ENCODE measurements around the gene PLXNB3.

Gene PLXNB3

DNA sequence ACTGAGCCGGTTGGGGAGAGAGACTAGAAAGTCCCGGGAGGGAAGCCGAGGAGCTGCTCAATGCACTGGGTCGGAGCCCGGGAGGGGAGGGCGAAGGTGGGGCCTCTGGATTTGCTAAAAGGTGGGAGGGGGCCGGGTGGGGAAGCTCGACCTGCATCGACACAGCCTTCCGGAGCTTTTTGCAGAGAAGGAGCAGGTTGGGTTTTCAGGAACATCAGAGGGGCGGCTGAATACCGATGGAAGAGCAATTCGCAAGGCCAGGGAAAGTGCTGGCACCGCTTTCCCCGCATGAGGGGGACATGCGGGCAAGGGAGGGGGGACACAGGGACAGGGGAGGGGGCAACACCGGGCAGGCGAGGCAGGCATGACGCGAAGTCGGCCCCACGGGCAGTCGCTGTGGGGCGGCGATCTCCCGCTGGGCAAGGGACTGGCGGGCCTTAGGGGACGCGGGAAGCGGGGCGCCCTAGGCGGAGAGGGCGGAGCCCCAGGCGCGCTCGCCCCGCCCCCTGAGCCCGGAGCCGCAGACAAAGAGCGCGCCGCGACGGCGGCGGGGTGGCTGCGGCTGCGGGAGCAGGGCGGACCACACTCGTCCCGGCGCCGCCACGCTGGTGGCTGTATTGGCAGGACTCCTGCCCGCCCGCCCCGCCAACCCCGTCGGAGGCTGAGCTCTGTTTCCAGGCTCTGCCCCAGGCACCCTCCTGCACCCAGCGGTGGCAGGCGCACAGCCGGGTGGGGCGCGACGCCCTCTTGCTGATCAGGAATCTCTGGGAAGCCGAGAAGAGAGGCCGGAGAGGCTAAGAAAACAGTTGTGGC lies 54.7 kb downstream of the PLXNB3 start:
- peak; percentile 46 for DNase-seq

- no peak for DNase-seq
Measured at GRCh38 chrX:153819384-153820040, 55.5 kb downstream of the PLXNB3 start.

DNA sequence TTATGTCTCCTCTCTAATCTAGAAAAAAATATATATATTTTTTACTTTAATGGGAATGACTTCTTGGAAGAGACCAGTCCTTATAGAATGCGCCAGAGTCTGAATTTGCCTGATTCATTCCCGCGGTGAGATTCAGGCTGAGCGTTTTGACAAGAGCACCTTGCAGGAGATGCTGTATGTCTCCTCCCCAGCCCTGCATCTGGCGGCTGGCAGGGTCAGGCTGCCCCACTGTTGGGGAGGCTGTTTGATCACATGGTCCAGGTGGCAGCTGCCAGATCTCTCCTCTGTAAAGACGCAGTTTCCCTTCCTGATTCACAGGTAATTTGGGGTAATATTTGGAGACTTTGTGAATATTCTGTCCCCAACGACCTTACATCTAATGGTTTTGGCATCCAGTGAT lies 56.6 kb downstream of the PLXNB3 start:
- no peak for DNase-seq

DNA sequence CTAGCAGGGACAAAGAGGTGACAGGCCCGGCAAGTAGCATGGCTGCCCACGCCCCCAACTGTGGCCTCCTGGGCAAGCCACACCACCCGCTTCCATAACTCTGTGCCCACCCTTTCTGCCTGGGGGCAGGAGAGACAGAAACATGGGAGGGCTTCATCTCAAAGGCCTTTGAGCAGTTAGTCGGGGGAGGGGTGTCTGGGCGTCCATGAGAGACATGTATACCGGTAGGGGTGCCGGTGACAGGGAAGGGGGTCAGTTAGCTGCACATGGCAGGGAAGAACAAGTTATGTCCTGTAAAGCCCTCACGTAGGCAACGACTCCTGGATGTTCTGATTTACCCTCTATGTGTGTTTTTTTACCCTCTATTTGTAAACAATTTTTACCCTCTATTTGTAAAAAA lies 57.0 kb downstream of the PLXNB3 start:
- DNase-seq: no peak

DNA sequence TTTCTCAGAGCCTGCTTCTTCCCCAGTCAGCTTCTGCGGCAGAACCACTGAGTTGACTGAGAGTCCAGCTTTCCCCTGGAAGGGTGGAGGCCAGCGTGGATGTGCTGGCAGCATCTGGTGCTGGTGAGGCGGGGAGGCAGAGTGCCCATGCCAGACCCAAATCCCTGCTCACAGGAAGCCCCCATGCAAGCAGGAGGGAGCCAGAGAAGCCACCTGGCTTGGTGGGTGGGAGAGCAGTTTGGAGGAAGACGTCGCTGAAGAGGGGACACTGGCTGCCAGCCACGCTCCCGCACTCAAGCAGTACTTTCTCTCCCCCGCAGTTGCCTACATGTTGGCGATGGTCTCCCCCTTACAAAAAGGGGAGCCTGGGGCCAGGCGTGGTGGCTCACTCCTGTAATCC lies 60.3 kb downstream of the PLXNB3 start:
- DNase-seq: no peak

- DNase-seq: no peak
Measured at GRCh38 chrX:153825042-153825441, 61.0 kb downstream of the PLXNB3 start.

All from femur (tissue), 1 donor.